H9 (cell line): ENCODE results near the gene DENND5B. TPM values are rescaled to one million over a fixed set of nuclear protein-coding genes. Genes with fewer than 3 reads are reported as not detected.

Experiments used
- DNase-seq: peaks from one replicate; pipeline ENCODE4 v3.0.0-alpha.2; 2017
- H2AFZ ChIP-seq: one replicate; pipeline ENCODE4 v1.6.1; 2013; ENCODE audit warnings: mild to moderate bottlenecking, low read length, control low read depth, moderate library complexity
- H2AK5ac ChIP-seq: 2 replicates; pipeline ENCODE4 v1.6.1; 2013; ENCODE audit warnings: low read length, control low read depth, mixed read lengths; ENCODE audit not compliant: insufficient read length
- H2BK120ac ChIP-seq: one replicate; pipeline ENCODE4 v1.6.1; 2013; ENCODE audit warnings: low read depth, mild to moderate bottlenecking, low read length, control low read depth, inconsistent platforms; ENCODE audit not compliant: poor library complexity, severe bottlenecking
- H2BK12ac ChIP-seq: 2 replicates; pipeline ENCODE4 v1.6.1; 2013; ENCODE audit warnings: low read length, control low read depth, mixed read lengths, low read depth; ENCODE audit not compliant: insufficient read length
- H2BK15ac ChIP-seq: 2 replicates; pipeline ENCODE4 v1.6.1; 2013; ENCODE audit warnings: low read depth, low read length, control low read depth
- H2BK20ac ChIP-seq: one replicate; pipeline ENCODE4 v1.6.1; 2013; ENCODE audit warnings: low read depth, mild to moderate bottlenecking, low read length, control low read depth, inconsistent platforms; ENCODE audit not compliant: poor library complexity, severe bottlenecking
- H2BK5ac ChIP-seq: 2 replicates; pipeline ENCODE4 v1.6.1; 2013; ENCODE audit warnings: low read length, control low read depth, mixed read lengths; ENCODE audit not compliant: insufficient read length
- H3K14ac ChIP-seq: 2 replicates; pipeline ENCODE4 v1.6.1; 2013; ENCODE audit warnings: low read length, control low read depth; ENCODE audit not compliant: insufficient read depth
- H3K18ac ChIP-seq: 2 replicates; pipeline ENCODE4 v1.6.1; 2013; ENCODE audit warnings: low read depth, mild to moderate bottlenecking, mixed read lengths, low read length, control low read depth; ENCODE audit not compliant: insufficient read length
- H3K23ac ChIP-seq: 2 replicates; pipeline ENCODE4 v1.6.1; 2013; ENCODE audit warnings: low read length, control low read depth, mixed read lengths, low read depth; ENCODE audit not compliant: insufficient read length
- H3K23me2 ChIP-seq: 2 replicates; pipeline ENCODE4 v1.6.1; 2013; ENCODE audit warnings: low read depth, mild to moderate bottlenecking, mixed read lengths, low read length, control low read depth; ENCODE audit not compliant: insufficient read length, poor library complexity, severe bottlenecking
- H3K27ac ChIP-seq: 2 replicates; pipeline ENCODE4 v1.5.1; 2013; ENCODE audit warnings: low read length, control low read depth, mixed read lengths, low read depth; ENCODE audit not compliant: insufficient read length
- H3K27me3 ChIP-seq: 2 replicates; pipeline ENCODE4 v1.6.1; 2013; ENCODE audit warnings: low read length, control low read depth, inconsistent platforms; ENCODE audit not compliant: insufficient read depth
- H3K4ac ChIP-seq: 2 replicates; pipeline ENCODE4 v1.6.1; 2013; ENCODE audit warnings: low read depth, mild to moderate bottlenecking, control low read depth, inconsistent platforms, low read length, moderate library complexity
- H3K4me1 ChIP-seq: 2 replicates; pipeline ENCODE4 v1.6.1; 2013; ENCODE audit warnings: low read length, control low read depth, inconsistent platforms; ENCODE audit not compliant: insufficient read depth
- H3K4me2 ChIP-seq: 2 replicates; pipeline ENCODE4 v1.6.1; 2013; ENCODE audit warnings: low read length, control low read depth, mixed read lengths; ENCODE audit not compliant: insufficient read length, insufficient read depth
- H3K56ac ChIP-seq: 2 replicates; pipeline ENCODE4 v1.6.1; 2013; ENCODE audit warnings: low read depth, mild to moderate bottlenecking, mixed read lengths, low read length, control low read depth; ENCODE audit not compliant: insufficient read length
- H3K79me1 ChIP-seq: 2 replicates; pipeline ENCODE4 v1.6.1; 2013; ENCODE audit warnings: low read depth, mild to moderate bottlenecking, moderate library complexity, low read length, control low read depth, inconsistent platforms; ENCODE audit not compliant: insufficient read depth, poor library complexity, severe bottlenecking
- H3K79me2 ChIP-seq: 2 replicates; pipeline ENCODE4 v1.6.1; 2013; ENCODE audit warnings: low read length, control low read depth, inconsistent platforms; ENCODE audit not compliant: insufficient read depth
- H3K9ac ChIP-seq: 2 replicates; pipeline ENCODE4 v1.6.1; 2013; ENCODE audit warnings: low read length, control low read depth, mixed read lengths; ENCODE audit not compliant: insufficient read length; ENCODE audit errors: extremely low read depth
- H3K9me3 ChIP-seq: one replicate; pipeline ENCODE4 v1.6.1; 2013; ENCODE audit warnings: low read depth, low read length, inconsistent platforms; ENCODE audit not compliant: control insufficient read depth
- H3T11ph ChIP-seq: one replicate; pipeline ENCODE4 v1.6.1; 2013; ENCODE audit warnings: mild to moderate bottlenecking, low read length, control low read depth, inconsistent platforms
- H4K20me1 ChIP-seq: one replicate; pipeline ENCODE4 v1.6.1; 2013; ENCODE audit not compliant: control insufficient read depth, insufficient read length, insufficient read depth
- H4K5ac ChIP-seq: 2 replicates; pipeline ENCODE4 v1.6.1; 2013; ENCODE audit warnings: low read depth, mild to moderate bottlenecking, mixed read lengths, low read length, control low read depth; ENCODE audit not compliant: insufficient read length
- H4K8ac ChIP-seq: replicated peaks from 2 replicates; pipeline ENCODE4 v1.6.1; 2013; ENCODE audit warnings: low read length, control low read depth, mixed read lengths, low read depth; ENCODE audit not compliant: insufficient read length
- H4K91ac ChIP-seq: 2 replicates; pipeline ENCODE4 v1.6.1; 2013; ENCODE audit warnings: low read depth, mild to moderate bottlenecking, moderate library complexity, mixed read lengths, low read length, control low read depth; ENCODE audit not compliant: insufficient read length
- H3K27ac Mint-ChIP-seq, 3 experiments: 2 replicates in 2 of 3; 3 replicates in 1 of 3; pipeline ENCODE4 v1.8.0; 2020 to 2021; ENCODE audit warnings: mixed read lengths in 3 of 3, mild to moderate bottlenecking in 1 of 3, moderate library complexity in 1 of 3
- H3K27me3 Mint-ChIP-seq: 2 replicates; pipeline ENCODE4 v1.8.0; 2021; ENCODE audit warnings: low read depth, mild to moderate bottlenecking, moderate library complexity, mixed read lengths
- H3K36me3 Mint-ChIP-seq, 3 experiments: 2 replicates in 2 of 3; 3 replicates in 1 of 3; pipeline ENCODE4 v1.8.0; 2020 to 2021; ENCODE audit warnings: low read depth in 3 of 3, mixed read lengths in 3 of 3; ENCODE audit not compliant: insufficient read depth in 1 of 3
- H3K4me1 Mint-ChIP-seq, 2 experiments: 2 replicates each; pipeline ENCODE4 v1.8.0; 2020; ENCODE audit warnings: mixed read lengths in 2 of 2
- H3K4me3 Mint-ChIP-seq, 2 experiments: 2 replicates in 1 of 2; 3 replicates in 1 of 2; pipeline ENCODE4 v1.8.0; 2020 to 2021; ENCODE audit warnings: mild to moderate bottlenecking in 2 of 2, mixed read lengths in 2 of 2, moderate library complexity in 1 of 2
- H3K9me3 Mint-ChIP-seq, 2 experiments: 2 replicates in 1 of 2; 3 replicates in 1 of 2; pipeline ENCODE4 v1.8.0; 2020; ENCODE audit warnings: mild to moderate bottlenecking in 2 of 2, mixed read lengths in 2 of 2, moderate library complexity in 1 of 2
- CTCF ChIP-seq: fragments of 200-600 bp; sonication (generic); conservative IDR thresholded peaks from 3 replicates; pipeline ENCODE4 v1.8.0; 2021; ENCODE audit warnings: antibody characterized with exemption, mild to moderate bottlenecking
- WGBS: extraction: QIAGEN DNeasy Blood & Tissue Kit; methylation state at CpG from one replicate; pipeline ENCODE4 v1.1.7; 2013; ENCODE audit warnings: missing lambda C conversion rate, low lambda C conversion rate, mixed read lengths; ENCODE audit not compliant: insufficient read length; ENCODE audit errors: extremely low coverage; 5-methylcytosine and 5-hydroxymethylcytosine counted together
- total RNA-seq: library from RNA; stranded (reverse); gene quantifications from 2 replicates; pipeline ENCODE4 v1.2.1, GENCODE V29; 2021

Gene DENND5B
- total RNA-seq, 1 experiment from 2014 or later: 13.4 TPM

- Histone ChIP-seq H4K20me1 (no peaks in the 10 kb centered on the region), H3K9me3 (no peaks in the 10 kb centered on the region), H2AFZ (no peak overlapping the region), H3K23me2 (no peaks in the 10 kb centered on the region), H3K4me1 (no peaks in the 10 kb centered on the region), H3K27me3 (no peaks in the 10 kb centered on the region), H2BK20ac (no peak overlapping the region), H2BK5ac (no peak overlapping the region), H4K5ac (no peak overlapping the region), H3K23ac (no peak overlapping the region), H3K4me2 (no peak overlapping the region), H3K56ac (no peak overlapping the region), H3K18ac (no peak overlapping the region), H4K8ac (no peak overlapping the region), H3K9ac (no peak overlapping the region), H2BK15ac (no peak overlapping the region), H3K79me2 (no peaks in the 10 kb centered on the region), H2AK5ac (no peak overlapping the region), H3K14ac (no peak overlapping the region), H2BK120ac (no peak overlapping the region), H2BK12ac (no peak overlapping the region), H3K27ac (no peak overlapping the region), H4K91ac (no peak overlapping the region), H3K79me1 (peaks cover 6% of the 10 kb centered on the region), H3K4ac (no peak overlapping the region), H3T11ph (no peak overlapping the region)
- H3K9me3 Mint-ChIP-seq: no peaks in the 10 kb centered on the region
- no peaks in the 10 kb centered on the region for H3K27me3 Mint-ChIP-seq
- WGBS: no CpG with 5 or more reads among the region's 2 CpGs
- no peak for TF ChIP-seq CTCF
- peaks cover 20 to 23% of the 10 kb centered on the region in 2 experiments for H3K4me1 Mint-ChIP-seq
- H3K36me3 Mint-ChIP-seq: no peaks in the 10 kb centered on the region; a peak in 1 of 7 replicates
- H3K27ac Mint-ChIP-seq: peak overlapping the region in 1 of 3 experiments; percentile 7; a peak in 1 of 7 replicates
- DNase-seq: no peak
- H3K4me3 Mint-ChIP-seq: no peak overlapping the region
Observed at GRCh38 chr12:31567029-31567428, 23.9 kb downstream of the DENND5B start.
